SHP77 (cell line): ENCODE measurements around the gene TEKT3.

ENCODE experiments used
- DNase-seq, 2 experiments: peaks; one replicate each; lab custom pipeline; 2025; lab: John Stamatoyannopoulos, UW

TEKT3 gene

GRCh38 chr17:15349119-15349518 is 7.7 kb upstream of the TEKT3 start:
- DNase-seq = no peak

- DNase-seq = peak in 1 of 2 experiments; percentile 28
Observed at GRCh38 chr17:15348021-15348420, 6.6 kb upstream of the TEKT3 start.

GRCh38 chr17:15346066-15346595 is 4.7 kb upstream of the TEKT3 start:
- DNase-seq = no peak

- no peak for DNase-seq
Observed at GRCh38 chr17:15343749-15344148, 2.4 kb upstream of the TEKT3 start.

GRCh38 chr17:15342460-15342859 is 1.1 kb upstream of the TEKT3 start:
- DNase-seq = no peak

GRCh38 chr17:15341966-15342365 is 569 bp upstream of the TEKT3 start:
- no peak for DNase-seq

GRCh38 chr17:15340966-15341365 is 431 bp downstream of the TEKT3 start:
- no peak for DNase-seq

GRCh38 chr17:15335446-15335845 is 6.0 kb downstream of the TEKT3 start:
- DNase-seq = no peak

GRCh38 chr17:15334266-15334665 is 7.1 kb downstream of the TEKT3 start:
- no peak for DNase-seq

GRCh38 chr17:15332338-15332737 is 9.1 kb downstream of the TEKT3 start:
- peak in 1 of 2 experiments; percentile 5 for DNase-seq

- no peak for DNase-seq
Observed at GRCh38 chr17:15323131-15323530, 18.3 kb downstream of the TEKT3 start.

GRCh38 chr17:15321556-15322251 is 19.7 kb downstream of the TEKT3 start:
- no peak for DNase-seq

- peak in 1 of 2 experiments; percentile 58 for DNase-seq
Observed at GRCh38 chr17:15319452-15320010, 21.9 kb downstream of the TEKT3 start.

GRCh38 chr17:15311996-15312395 is 29.4 kb downstream of the TEKT3 start:
- DNase-seq = no peak

- DNase-seq = no peak
Observed at GRCh38 chr17:15309793-15310192, 31.6 kb downstream of the TEKT3 start.

- DNase-seq = no peak
Observed at GRCh38 chr17:15309236-15309635, 32.2 kb downstream of the TEKT3 start.

- DNase-seq = peak in 1 of 2 experiments; percentile 31
Observed at GRCh38 chr17:15308758-15309157, 32.6 kb downstream of the TEKT3 start.

- no peak for DNase-seq
Observed at GRCh38 chr17:15307710-15308111, 33.7 kb downstream of the TEKT3 start.

GRCh38 chr17:15303851-15304250 is 37.5 kb downstream of the TEKT3 start:
- no peak for DNase-seq

GRCh38 chr17:15303268-15303667 is 38.1 kb downstream of the TEKT3 start:
- DNase-seq = no peak

GRCh38 chr17:15301845-15302244 is 39.6 kb downstream of the TEKT3 start:
- DNase-seq = no peak

- no peak for DNase-seq
Observed at GRCh38 chr17:15298176-15298575, 43.2 kb downstream of the TEKT3 start.

- DNase-seq = no peak
Observed at GRCh38 chr17:15293558-15293957, 47.8 kb downstream of the TEKT3 start.
